GM19238 (cell line): ENCODE measurements around the gene UBE2Q2.
"Not testable (repeated sequence)": the region's sequence is repeated elsewhere in the genome, so short reads cannot be mapped to it uniquely, and the experiment has no call there.

Source experiments
- DNase-seq: peaks from one replicate; pipeline ENCODE4 v3.0.0; 2011; ENCODE audit warnings: low spot score; ENCODE audit not compliant: insufficient read length

Gene UBE2Q2

GRCh38 chr15:75823860-75824613 lies 19.2 kb upstream of the UBE2Q2 start:
- no peak for DNase-seq

- DNase-seq = no peak
These were observed 15.6 kb upstream of the UBE2Q2 start for GRCh38 chr15:75827691-75828090.

GRCh38 chr15:75828429-75828828 lies 14.8 kb upstream of the UBE2Q2 start:
- DNase-seq = no peak

GRCh38 chr15:75830910-75831805 lies 12.1 kb upstream of the UBE2Q2 start:
- DNase-seq = no peak

- DNase-seq = no peak
These were observed 11.5 kb upstream of the UBE2Q2 start for GRCh38 chr15:75831806-75832102.

GRCh38 chr15:75832114-75832513 lies 11.1 kb upstream of the UBE2Q2 start:
- DNase-seq = no peak

GRCh38 chr15:75834021-75834420 lies 9.2 kb upstream of the UBE2Q2 start:
- DNase-seq = no peak

- no peak for DNase-seq
These were observed 7.0 kb upstream of the UBE2Q2 start for GRCh38 chr15:75835990-75836958.

GRCh38 chr15:75836959-75837334 lies 6.3 kb upstream of the UBE2Q2 start:
- DNase-seq = peak; percentile 41

- no peak for DNase-seq
These were observed 2.6 kb upstream of the UBE2Q2 start for GRCh38 chr15:75840659-75841058.

GRCh38 chr15:75841626-75842025 lies 1.6 kb upstream of the UBE2Q2 start:
- DNase-seq = no peak

GRCh38 chr15:75843678-75844581 lies 683 bp downstream of the UBE2Q2 start:
- peak; percentile 58 for DNase-seq

- DNase-seq = no peak
These were observed 1.5 kb downstream of the UBE2Q2 start for GRCh38 chr15:75844629-75845335.

- DNase-seq = no peak
These were observed 5.9 kb downstream of the UBE2Q2 start for GRCh38 chr15:75849167-75849566.

- no peak for DNase-seq
These were observed 7.5 kb downstream of the UBE2Q2 start for GRCh38 chr15:75850708-75851107.

- DNase-seq = not testable (repeated sequence)
These were observed 8.3 kb downstream of the UBE2Q2 start for GRCh38 chr15:75851566-75851965.

GRCh38 chr15:75857886-75858285 lies 14.6 kb downstream of the UBE2Q2 start:
- DNase-seq = no peak

- no peak for DNase-seq
These were observed 18.6 kb downstream of the UBE2Q2 start for GRCh38 chr15:75861750-75862402.

- no peak for DNase-seq
These were observed 19.5 kb downstream of the UBE2Q2 start for GRCh38 chr15:75862796-75863195.
